GM12873 (cell line): ENCODE measurements around the gene CBL.

Experiments
- TF ChIP-seq, protein P1 (sequence below): IDR thresholded peaks from 2 replicates; pipeline ENCODE4 v1.5.1; 2012; ENCODE audit warnings: low read depth, mild to moderate bottlenecking, moderate library complexity, low read length, control low read depth; ENCODE audit not compliant: insufficient read depth; ENCODE audit errors: missing control alignments

The CBL gene

DNA sequence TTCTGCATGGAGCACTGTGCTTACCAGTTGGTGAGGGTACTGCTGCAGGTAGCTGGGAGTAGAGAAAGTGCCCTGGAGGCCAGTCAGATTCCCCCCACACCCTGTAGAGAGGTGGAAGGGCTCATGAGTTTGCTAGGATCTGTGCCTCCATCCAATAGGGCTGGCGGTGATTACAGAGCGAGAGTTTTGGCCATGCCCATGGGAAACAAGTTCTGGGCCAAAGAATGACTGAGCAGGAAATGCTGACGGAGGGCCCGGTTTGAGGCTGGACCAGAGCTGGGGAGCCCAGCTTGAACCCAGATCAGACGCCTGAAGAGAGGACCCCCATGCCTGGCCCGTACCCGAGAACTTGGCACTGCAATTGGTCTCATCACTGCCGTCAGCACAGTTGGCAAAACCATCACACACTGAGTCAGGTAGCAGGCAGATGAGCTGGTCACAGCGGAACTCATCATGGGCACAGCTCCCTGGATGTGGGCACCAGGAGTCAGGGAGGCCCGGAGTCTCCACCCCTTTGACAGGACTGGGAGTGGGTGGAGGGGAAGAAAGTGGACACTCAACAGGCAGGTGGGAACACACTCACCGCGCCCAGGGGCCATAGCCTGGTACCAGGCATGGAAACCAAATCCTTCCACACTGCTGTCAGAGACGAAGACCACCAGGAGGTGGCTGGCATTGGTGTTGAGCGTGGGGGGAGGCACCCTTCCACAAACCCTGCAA lies 138.3 kb downstream of the CBL start:
- TF ChIP-seq, protein P1, sequence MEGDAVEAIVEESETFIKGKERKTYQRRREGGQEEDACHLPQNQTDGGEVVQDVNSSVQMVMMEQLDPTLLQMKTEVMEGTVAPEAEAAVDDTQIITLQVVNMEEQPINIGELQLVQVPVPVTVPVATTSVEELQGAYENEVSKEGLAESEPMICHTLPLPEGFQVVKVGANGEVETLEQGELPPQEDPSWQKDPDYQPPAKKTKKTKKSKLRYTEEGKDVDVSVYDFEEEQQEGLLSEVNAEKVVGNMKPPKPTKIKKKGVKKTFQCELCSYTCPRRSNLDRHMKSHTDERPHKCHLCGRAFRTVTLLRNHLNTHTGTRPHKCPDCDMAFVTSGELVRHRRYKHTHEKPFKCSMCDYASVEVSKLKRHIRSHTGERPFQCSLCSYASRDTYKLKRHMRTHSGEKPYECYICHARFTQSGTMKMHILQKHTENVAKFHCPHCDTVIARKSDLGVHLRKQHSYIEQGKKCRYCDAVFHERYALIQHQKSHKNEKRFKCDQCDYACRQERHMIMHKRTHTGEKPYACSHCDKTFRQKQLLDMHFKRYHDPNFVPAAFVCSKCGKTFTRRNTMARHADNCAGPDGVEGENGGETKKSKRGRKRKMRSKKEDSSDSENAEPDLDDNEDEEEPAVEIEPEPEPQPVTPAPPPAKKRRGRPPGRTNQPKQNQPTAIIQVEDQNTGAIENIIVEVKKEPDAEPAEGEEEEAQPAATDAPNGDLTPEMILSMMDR = no peak

DNA sequence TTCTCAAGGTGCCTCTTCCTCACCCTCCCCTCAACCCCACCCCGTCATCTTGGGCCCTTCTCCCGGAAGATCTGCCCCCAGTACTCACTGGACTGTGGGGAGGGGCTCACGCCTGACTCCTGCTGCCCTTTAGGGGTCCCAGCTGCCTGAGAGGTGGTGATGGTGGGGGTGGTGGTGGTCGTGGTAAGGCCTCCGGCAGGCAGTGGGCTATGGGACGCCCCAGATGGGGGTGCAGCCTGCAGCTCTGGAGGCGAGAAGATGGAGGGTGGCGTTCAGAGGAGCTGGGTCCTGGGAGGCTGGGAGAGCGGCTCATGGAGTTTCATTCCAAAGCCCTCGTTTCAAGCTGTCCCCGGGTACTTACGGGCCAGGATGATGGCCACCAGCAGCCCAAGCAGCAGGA lies 139.5 kb downstream of the CBL start:
- TF ChIP-seq, protein P1 = no peak

DNA sequence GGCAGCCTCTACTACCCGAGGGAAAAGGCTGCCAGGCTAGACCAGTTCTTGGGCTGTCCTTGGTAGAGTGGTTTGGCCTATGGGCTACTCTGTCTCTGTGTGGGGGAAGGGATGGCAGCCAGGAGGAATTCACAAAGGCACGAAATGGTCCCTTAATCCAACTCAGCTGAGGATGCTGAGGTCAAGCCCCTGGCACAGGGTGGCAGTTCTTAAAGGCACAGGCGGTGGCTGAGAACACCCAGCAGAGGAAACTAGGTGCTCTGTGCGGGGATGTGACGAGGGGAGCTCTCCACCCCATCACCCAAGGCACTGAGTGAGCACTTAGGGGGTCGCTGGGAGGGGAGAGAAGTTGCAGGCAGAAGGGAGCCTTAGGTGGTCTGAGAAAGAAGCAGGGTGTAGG lies 140.5 kb downstream of the CBL start, which contains the start of gene MFRP:
Gene MFRP (minus strand): TSS at position 101 of the 400 bp plus-strand sequence. CDS start 192 bp downstream, outside the sequence.
- TF ChIP-seq, protein P1 = no peak

DNA sequence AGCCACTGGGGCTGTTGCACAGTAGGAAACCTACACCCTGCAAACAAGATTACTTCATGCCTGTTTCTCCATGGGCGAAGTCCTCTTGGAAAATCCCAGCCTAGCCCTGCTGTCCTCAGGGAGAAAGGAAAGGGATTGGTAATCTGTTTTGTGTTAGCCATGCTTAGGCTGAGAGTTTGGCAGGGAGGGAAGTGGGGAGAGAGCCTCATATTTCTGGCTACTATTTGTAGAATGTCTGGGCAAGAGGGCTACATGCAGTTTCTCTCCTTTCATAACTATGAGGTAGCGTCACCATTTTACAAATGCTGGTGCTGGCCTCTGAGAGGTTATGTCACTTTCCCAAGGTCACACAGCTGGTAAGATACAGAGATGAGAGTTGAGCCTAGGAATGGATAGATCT lies 141.1 kb downstream of the CBL start:
- TF ChIP-seq, protein P1 = no peak

DNA sequence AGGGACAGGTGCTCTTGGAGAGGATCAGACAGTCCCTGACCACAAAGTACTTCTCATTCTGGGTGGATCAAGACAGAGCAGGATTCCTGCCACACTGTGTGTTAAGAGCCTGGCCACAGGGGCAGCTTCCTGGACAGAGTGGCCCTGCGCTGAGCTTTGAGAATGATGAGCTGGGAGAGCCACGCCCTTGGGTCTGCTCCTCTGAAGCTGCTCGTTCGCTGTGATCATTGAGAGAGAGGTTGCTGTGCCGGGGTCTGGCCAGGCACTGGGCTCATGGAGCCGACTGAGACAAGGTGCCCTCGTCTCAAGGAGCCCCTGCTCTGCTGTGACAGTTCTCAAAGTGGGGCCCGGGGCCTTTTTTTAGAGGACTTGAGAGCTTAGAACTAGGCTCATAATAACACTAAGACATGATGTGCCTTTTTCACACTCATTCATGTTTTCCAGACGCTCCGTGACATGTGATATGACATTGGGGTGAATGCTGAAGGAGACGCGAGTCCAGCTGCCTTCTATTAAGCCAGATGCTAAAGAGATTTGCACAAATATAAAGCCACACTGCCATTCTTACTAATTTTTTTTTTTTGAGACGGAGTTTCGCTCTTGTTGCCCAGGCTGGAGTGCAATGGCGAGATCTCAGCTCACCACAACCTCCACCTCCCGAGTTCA lies 141.9 kb downstream of the CBL start:
- TF ChIP-seq, protein P1 = no peak

DNA sequence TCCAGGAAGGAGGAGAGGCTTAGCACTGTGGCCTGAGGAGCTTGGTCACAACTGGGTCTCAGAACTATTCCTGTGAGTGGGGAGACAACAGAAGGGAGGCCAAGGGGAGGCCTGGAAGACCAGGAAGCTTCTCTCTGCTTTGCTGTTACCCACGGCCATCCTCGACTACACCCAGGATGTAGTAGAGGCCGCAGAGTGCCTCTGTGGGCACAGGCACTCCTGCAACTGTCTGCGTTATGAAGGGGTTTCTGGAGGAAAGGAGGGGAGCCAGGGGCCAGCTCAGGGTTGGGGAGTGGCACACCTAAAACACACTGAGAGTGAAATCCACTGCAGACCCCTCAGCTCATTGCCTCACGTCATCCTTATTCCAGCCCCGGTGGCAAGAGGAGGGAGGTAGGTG lies 144.2 kb downstream of the CBL start:
- TF ChIP-seq, protein P1 = no peak

DNA sequence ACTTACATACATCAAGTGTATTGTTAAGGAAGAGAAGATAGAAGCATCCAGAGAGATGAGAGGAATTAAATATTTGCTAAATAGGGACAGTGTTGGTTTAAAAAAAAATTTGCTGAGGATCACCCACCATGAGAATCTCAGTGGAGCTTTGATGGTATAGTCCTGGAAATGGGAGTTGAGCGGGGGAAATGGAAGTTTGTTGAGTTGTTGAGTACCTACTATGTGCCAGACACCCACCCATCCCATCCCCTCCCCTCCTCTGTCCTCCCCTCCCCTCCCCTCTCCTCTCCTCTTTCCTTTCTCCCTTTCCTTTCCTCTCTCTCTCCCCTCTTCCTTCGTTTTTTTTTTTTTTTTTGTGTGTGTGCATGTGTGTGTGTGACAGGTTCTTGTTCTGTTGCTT lies 145.1 kb downstream of the CBL start:
- TF ChIP-seq, protein P1 = no peak
